B cell (primary cell): ENCODE data around the gene RALGAPB.

Experiments used
- CTCF ChIP-seq: fragments of 200-600 bp; IDR thresholded peaks from one replicate; pipeline ENCODE4 v1.8.0; 2022; ENCODE audit warnings: antibody characterized with exemption, mild to moderate bottlenecking
- EZH2 ChIP-seq: IDR thresholded peaks from 2 replicates; pipeline ENCODE4 v1.6.1; 2012; ENCODE audit warnings: borderline replicate concordance, low read depth, mild to moderate bottlenecking, moderate library complexity, low read length; ENCODE audit not compliant: insufficient read depth, poor library complexity, severe bottlenecking

- TF ChIP-seq CTCF: no peak
- TF ChIP-seq EZH2: no peak
These were observed 46.8 kb downstream of the RALGAPB start for GRCh38 chr20:38519426-38519825.
